ENCODE measurements around the gene NDUFAF3.
"Not testable (repeated sequence)": the region's sequence is repeated elsewhere in the genome, so short reads cannot be mapped to it uniquely, and the experiment has no call there.

Gene NDUFAF3

DNA sequence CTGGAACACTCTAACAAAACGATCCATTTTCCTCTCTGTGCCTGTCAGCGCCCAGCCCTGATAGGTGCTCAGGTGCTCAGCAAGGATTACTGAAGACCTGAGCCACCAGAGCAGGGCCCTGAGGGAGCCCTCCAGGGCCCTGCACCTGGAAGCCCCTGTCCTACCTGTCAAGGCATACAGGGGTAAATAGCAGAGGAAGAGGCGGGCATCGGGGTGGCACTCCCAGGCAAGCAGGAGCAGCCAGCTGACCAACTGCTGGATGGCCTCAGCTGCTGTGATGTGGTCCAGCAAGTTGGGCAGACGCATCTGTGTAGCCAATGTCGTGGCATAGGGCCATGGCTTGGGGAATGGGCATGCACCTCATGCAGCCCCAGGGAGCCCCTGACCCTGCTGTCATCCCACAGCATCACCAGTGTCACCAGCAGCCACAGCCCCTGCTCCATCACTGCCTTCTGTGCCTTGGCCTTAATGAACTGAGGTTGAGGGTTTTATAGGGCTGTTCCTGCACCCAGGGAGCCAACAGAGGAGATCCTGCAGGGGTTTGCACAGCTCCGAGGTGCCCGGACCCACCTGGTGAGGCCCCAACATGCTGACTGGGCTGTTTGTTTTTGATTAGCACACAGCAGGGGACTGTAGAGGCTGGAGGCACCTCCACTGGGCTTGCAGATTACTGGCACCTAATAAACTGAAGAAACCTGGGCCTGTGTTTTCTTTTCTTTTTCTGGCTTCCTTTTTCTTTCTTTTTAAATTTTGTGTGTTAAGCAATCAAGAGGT is 22.6 kb upstream of the NDUFAF3 start:
- no peak for DNase-seq (ENCODE audit: low read depth)

DNA sequence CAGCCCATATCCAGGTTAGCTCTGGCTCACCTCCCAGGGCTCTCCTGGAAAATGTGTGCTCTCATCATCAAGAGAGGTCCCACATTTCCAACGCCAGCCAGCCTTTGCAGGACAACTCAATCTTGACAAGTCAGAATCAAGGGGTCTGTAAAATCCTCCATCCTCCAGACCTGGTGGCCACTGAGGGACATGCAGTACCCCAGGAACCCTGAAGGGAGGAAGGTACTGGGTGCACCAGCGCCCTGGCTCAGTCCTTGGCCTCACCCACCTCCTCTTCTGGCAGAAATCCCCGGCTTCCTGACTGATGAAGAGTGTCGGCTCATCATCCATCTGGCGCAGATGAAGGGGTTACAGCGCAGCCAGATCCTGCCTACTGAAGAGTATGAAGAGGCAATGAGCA is 20.8 kb upstream of the NDUFAF3 start:
- no peak for DNase-seq (ENCODE audit: low read depth)

- DNase-seq (ENCODE audit: low read depth) = no peak
These were observed 17.3 kb upstream of the NDUFAF3 start for GRCh38 chr3:49004352-49005302.

- no peak for DNase-seq (ENCODE audit: low read depth)
These were observed 16.6 kb upstream of the NDUFAF3 start for GRCh38 chr3:49005303-49005680.

DNA sequence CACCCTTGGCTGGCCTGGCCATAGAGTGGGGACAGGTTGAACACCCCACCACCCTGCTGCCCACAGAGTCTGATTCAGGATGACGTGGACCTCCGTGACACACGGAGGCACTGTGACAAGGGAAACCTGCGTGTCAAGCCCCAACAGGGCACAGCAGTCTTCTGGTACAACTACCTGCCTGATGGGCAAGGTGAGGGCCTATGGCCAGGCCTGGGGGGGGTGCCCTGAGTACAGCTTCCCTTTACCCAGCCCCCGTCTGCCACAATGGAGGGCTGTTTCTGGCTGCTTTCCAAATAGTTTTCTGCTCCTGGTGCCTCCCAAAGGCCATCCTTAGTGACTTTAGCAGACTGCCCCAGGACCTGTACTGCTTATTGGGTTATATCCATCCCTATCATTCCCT is 15.9 kb upstream of the NDUFAF3 start:
- DNase-seq (ENCODE audit: low read depth) = no peak

GRCh38 chr3:49006408-49007067 is 15.4 kb upstream of the NDUFAF3 start:
- DNase-seq (ENCODE audit: low read depth) = peak; percentile 57

- DNase-seq (ENCODE audit: low read depth) = peak; percentile 97
These were observed 14.7 kb upstream of the NDUFAF3 start, which contains the start of gene WDR6 for GRCh38 chr3:49007068-49007770. TSS of gene WDR6 (plus strand) at chr3:49007391. CDS start at chr3:49007432, 41 bp downstream.

DNA sequence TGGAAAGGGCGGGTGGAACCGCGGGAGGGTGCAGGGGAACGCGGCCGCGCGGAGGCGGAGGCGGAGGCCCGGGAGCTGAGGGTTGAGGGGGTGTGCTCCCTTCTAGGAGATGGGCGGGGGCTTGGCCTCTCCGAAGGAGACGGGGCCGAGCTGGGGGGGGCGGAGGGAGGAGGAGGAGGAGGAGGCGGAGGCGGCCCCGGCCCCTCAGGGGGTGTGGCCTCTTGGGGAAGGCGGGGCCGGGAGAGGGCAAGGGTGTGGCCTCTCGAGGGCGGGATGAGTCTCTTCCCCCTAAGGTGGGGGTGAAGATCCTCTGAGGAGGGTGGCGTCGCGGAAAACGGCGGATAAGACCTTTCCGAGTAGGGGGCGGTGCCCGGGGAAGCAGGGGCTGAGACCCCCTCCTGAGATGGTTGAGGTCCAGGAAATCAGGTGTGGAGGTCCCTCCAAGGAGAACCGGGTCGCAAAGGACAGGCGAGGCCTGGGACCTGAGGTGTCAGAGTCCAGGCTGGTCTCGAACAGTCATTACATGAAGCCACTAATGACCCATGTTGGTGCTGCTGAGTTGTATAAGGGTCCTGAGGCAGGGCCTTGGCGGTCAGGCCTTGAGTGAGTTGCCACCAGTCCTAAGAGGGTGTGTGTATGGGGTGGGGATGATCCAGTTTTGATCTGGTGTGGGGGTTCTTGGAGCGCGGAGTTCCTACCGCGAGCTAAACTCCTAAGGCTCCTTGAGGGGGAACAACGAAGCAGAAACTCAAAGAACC is 14.0 kb upstream of the NDUFAF3 start:
- DNase-seq (ENCODE audit: low read depth) = peak; percentile 82

DNA sequence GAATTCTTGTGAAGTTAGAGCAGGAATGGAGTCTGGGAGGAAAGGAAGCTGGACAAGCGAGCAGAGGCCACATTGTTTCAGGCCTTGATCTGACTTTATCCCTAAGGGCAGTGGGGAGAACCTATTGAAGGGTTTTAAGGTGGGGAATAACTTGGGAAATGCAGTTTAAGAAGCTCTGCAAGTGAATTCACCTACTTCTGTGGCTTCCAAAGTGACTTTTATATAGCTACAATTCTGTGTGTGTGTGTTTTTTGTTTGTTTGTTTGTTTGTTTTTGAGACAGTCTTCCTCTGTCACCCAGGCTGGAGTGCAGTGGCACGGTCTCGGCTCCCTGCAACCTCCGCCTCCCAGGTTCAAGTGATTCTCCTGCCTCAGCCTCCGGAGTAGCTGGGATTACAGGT is 13.3 kb upstream of the NDUFAF3 start:
- not testable (repeated sequence) for DNase-seq (ENCODE audit: low read depth)

GRCh38 chr3:49009396-49009795 is 12.5 kb upstream of the NDUFAF3 start:
- DNase-seq (ENCODE audit: low read depth) = peak; percentile 59

DNA sequence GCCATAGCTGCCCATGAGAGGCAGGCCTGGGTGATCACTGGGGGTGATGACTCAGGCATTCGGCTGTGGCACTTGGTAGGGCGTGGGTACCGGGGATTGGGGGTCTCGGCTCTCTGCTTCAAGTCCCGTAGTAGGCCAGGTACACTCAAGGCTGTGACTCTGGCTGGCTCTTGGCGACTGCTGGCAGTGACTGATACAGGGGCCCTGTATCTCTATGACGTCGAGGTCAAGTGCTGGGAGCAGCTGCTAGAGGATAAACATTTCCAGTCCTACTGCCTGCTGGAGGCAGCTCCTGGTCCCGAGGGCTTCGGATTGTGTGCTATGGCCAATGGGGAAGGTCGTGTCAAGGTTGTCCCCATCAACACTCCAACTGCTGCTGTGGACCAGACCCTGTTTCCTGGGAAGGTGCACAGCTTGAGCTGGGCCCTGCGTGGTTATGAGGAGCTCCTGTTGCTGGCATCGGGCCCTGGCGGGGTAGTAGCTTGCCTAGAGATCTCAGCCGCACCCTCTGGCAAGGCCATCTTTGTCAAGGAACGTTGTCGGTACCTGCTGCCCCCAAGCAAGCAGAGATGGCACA is 9.4 kb upstream of the NDUFAF3 start:
- DNase-seq (ENCODE audit: low read depth) = no peak

GRCh38 chr3:49013113-49013737 is 8.7 kb upstream of the NDUFAF3 start:
- DNase-seq (ENCODE audit: low read depth) = no peak

GRCh38 chr3:49013738-49014660 is 7.9 kb upstream of the NDUFAF3 start:
- peak; percentile 36 for DNase-seq (ENCODE audit: low read depth)

GRCh38 chr3:49015072-49015471 is 6.8 kb upstream of the NDUFAF3 start:
- no peak for DNase-seq (ENCODE audit: low read depth)

DNA sequence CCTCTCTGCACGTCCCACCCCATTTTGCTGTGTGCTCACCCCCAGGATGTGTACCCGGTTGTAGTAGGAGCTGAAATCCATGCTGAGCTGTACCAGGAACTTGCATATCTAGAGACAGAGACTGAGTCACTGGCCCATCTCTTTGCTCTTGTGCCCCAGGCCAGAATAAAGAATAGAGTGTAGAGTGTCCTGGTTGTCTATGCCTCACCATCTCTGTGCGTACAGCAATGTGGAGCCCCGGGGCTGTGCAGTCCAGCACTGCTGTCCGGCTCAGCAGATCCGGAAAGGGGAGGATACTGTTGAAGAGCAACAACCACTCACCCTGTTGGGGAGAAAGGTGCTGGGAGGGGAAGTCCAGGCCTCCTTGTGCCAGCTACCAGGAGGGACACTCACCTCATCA is 6.2 kb upstream of the NDUFAF3 start:
- no peak for DNase-seq (ENCODE audit: low read depth)

- no peak for DNase-seq (ENCODE audit: low read depth)
These were observed 5.3 kb upstream of the NDUFAF3 start for GRCh38 chr3:49016414-49017228.

DNA sequence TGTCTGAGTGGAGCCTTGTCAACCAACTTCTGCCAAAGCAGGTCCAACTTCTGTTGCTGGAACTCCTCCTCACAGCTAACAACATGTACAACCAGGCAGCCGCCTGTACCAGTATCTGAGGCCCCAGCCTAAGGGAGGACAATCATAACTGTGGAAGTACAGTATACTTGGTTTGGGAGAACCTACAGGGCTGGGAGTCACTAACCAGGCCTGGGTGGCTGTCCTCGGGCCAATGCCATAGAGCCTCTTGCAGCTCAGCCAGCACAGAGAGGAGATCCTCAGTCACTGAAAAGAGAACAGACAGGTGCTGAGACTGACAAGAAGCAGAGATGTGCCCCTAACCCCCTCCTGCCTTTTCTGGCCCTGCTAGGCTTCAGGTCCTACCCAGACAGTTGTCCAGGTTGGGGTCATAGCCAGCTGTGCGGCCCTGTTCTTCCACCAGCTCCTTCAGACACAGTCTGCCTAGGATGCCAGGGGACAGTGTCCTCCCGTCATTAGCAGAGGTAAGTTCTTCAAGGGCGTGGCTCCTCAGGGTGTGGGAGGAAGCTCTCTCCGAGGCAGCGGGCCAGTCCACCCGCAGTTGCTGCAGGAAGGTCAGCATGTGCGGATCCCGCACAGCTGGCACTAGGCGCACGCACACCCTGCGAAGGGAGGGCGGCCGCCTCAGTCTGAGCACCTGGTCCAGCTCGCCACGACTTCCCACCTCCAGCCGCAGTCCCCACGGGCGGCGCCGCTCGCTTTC is 4.5 kb upstream of the NDUFAF3 start:
- DNase-seq (ENCODE audit: low read depth) = no peak
